ENCODE data around the gene POLR2M.

Gene POLR2M

DNA sequence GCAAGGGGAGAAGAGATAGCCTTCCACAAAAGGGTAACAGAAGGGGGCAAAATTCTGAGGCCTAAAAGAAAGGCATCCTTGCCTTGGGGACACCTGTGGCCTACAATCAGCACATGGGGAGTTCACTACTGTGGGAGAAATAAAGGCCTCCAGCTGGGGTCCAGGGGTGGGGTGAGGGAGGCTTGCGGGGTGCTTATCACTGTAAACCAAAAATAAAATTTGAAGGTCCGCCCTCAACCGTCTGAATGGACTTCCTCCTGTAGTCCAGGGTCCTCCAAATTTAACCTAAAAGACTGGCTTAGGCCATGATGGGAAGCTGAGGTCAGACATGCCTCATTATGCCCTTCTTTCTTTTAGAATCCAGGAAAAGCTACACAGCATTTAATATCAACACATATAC lies 2.1 kb upstream of the POLR2M start:
- no peak for FAIRE-seq
- DNase-seq (ENCODE audit: insufficient read length, low spot score): no peak
- no peak for TF ChIP-seq POLR2A (IDR thresholded peaks at IDR 0.05; ENCODE audit: low read depth, low read length)
- no peak for TF ChIP-seq PAX5 (IDR thresholded peaks at IDR 0.05; ENCODE audit: insufficient read depth, low read length, severe bottlenecking)
- no peak for TF ChIP-seq SPI1 (IDR thresholded peaks at IDR 0.05; ENCODE audit: low read depth, low read length)
- no peak for TF ChIP-seq POLR2AphosphoS5 (IDR thresholded peaks at IDR 0.05; ENCODE audit: low read depth, low read length)
- TF ChIP-seq POU2F2 (IDR thresholded peaks at IDR 0.05; ENCODE audit: low read depth, low read length): no peak
- TF ChIP-seq TAF1 (IDR thresholded peaks at IDR 0.05; ENCODE audit: low read depth, low read length): no peak

DNA sequence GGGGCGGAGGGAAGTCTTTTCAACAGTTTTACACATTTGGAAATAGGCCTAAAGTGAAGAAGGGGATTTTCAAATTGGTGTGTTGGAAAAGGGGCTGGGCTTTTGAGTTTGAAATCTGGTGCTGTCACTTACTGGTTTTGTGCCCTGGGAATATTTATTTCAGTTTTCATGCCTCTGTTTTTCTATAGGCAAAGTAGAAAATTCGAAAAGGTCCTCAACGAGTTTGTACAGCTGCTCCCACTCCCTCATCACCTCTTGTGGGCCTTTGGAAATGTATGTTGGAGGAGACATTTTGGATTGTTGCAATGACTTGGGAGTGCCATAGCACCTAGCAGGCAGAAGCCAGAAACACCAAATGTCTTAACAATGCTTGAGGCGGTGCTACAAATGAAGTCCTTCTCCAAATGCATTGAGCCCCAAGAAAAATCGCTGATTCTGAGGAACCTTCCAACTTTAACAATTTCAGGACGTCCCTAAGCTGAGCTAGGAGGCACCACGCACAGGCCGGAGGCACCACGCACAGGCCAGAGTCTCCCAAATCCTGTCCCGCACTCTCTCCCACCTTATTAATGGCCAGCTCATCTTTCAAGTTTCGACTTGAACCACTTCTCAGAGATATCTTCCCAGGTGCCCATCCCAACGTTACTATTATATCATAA lies 639 bp upstream of the POLR2M start:
- DNase-seq (ENCODE audit: insufficient read length, low spot score) (no peak), FAIRE-seq (no peak)
- TF ChIP-seq PAX5 (IDR thresholded peaks at IDR 0.05; ENCODE audit: insufficient read depth, low read length, severe bottlenecking): no peak
- no peak for TF ChIP-seq POLR2A (IDR thresholded peaks at IDR 0.05; ENCODE audit: low read depth, low read length)
- TF ChIP-seq TAF1 (IDR thresholded peaks at IDR 0.05; ENCODE audit: low read depth, low read length): no peak
- TF ChIP-seq SPI1 (IDR thresholded peaks at IDR 0.05; ENCODE audit: low read depth, low read length): no peak
- TF ChIP-seq POU2F2 (IDR thresholded peaks at IDR 0.05; ENCODE audit: low read depth, low read length): no peak
- TF ChIP-seq POLR2AphosphoS5 (IDR thresholded peaks at IDR 0.05; ENCODE audit: low read depth, low read length): no peak

DNA sequence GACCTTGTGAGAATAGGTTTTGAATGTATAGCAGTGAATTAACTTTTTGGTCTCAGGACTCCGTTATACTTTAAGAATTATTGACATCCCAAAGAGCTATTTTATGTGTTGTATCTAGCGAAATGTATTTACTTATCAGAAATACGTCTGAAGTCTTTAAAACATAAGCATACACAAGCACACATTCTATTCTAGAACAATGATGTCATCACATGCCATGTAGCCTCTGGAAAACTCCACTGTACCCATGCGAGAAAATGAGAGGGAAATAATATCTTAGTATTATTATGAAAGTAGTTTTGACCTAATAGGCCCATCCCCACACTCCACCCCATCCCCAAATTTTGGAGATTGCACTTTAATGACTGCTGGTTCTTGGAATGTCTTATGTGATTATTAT lies 1.5 kb downstream of the POLR2M start:
- TF ChIP-seq SPI1 (IDR thresholded peaks at IDR 0.05; ENCODE audit: low read depth, low read length): no peak
- no peak for FAIRE-seq
- DNase-seq (ENCODE audit: insufficient read length, low spot score): no peak

DNA sequence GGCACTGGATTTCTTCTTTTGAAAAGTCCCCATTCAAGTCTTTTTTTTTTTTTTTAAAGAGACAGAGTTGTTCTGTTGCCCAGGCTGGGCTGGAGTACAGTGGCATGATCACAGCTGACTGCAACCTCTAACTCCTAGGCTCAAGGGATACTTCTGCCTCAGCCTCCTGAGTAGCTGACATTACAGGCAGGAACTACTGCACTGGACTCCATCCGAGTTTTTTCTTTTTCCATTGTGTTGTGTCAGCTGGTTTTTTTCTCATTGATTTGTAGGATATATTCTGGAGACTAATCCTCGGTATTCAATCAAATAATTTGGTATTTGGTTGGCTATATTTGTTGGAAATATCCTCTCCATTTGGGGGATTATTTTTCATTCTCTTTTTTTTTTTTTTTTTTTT lies 11.8 kb downstream of the POLR2M start:
- TF ChIP-seq TAF1 (IDR thresholded peaks at IDR 0.05; ENCODE audit: low read depth, low read length): no peak
- TF ChIP-seq POU2F2 (IDR thresholded peaks at IDR 0.05; ENCODE audit: low read depth, low read length): no peak
- TF ChIP-seq SPI1 (IDR thresholded peaks at IDR 0.05; ENCODE audit: low read depth, low read length): no peak
- no peak for TF ChIP-seq POLR2A (IDR thresholded peaks at IDR 0.05; ENCODE audit: low read depth, low read length)
- no peak for DNase-seq (ENCODE audit: insufficient read length, low spot score)
- no peak for FAIRE-seq

DNA sequence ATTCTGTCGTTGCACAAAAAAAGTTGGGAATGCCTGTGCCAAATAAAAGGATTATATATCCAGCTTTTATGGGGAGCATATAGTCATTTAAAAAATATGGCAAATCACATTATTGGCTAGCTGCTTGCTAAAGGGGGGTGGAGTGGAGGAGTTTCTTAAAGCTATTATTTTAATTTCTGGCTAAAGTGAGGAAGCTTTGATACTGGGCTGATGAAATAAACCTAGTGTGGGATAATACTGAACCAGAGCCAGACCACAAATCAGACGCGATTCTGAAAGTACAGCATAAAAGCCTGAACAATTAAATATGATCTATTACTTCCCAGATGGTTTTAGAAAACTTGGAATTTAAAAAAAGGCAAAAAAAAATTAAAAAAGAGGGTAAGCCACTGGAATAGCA lies 14.4 kb downstream of the POLR2M start:
- DNase-seq (ENCODE audit: insufficient read length, low spot score) (no peak), FAIRE-seq (no peak)
- TF ChIP-seq SPI1 (IDR thresholded peaks at IDR 0.05; ENCODE audit: low read depth, low read length): no peak
- TF ChIP-seq TAF1 (IDR thresholded peaks at IDR 0.05; ENCODE audit: low read depth, low read length): no peak
- no peak for TF ChIP-seq POU2F2 (IDR thresholded peaks at IDR 0.05; ENCODE audit: low read depth, low read length)

DNA sequence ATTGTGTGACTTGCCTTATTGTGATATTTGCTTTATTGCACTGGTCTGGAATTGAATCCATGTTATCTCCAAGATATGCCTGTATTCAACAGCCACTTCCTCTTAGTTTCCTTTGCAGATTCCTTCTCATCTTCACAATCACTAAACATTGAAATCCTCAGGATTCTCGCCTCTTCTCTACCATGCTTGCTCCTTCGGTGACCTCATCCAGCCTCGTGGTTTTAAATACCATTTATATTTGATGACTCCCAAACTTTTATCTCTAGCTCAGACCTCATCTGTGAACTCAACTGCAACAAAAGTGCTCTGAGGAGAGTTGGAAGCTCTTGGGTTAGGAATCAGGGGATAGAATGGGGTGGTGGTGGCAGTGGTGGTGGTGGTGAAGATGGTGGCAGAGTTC lies 19.9 kb downstream of the POLR2M start:
- TF ChIP-seq TAF1 (IDR thresholded peaks at IDR 0.05; ENCODE audit: low read depth, low read length) (no peak), POU2F2 (IDR thresholded peaks at IDR 0.05; ENCODE audit: low read depth, low read length) (no peak), POLR2AphosphoS5 (IDR thresholded peaks at IDR 0.05; ENCODE audit: low read depth, low read length) (no peak), PAX5 (IDR thresholded peaks at IDR 0.05; ENCODE audit: insufficient read depth, low read length, severe bottlenecking) (no peak), SPI1 (IDR thresholded peaks at IDR 0.05; ENCODE audit: low read depth, low read length) (no peak), POLR2A (IDR thresholded peaks at IDR 0.05; ENCODE audit: low read depth, low read length) (no peak)
- no peak for FAIRE-seq
- DNase-seq (ENCODE audit: insufficient read length, low spot score): no peak

DNA sequence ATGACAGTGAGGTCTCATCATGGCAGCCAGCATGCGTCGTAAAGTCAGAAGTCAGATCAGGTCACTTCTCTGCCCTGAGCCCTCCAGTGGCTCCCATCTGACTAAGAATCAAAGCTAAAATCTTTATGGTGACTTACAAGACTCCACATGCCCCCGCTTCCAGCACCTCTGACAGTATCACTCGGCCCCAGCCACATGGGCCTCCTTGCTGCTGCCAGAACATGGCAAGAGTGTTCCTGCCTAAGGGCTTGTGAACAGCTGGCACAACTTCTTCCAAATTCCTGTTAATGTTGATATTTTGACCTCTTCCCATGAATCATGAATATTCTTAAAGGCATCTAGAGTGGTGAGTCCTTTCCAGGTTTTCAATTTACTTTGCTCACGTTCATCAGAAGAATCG lies 20.5 kb downstream of the POLR2M start:
- DNase-seq (ENCODE audit: insufficient read length, low spot score) (no peak), FAIRE-seq (no peak)

DNA sequence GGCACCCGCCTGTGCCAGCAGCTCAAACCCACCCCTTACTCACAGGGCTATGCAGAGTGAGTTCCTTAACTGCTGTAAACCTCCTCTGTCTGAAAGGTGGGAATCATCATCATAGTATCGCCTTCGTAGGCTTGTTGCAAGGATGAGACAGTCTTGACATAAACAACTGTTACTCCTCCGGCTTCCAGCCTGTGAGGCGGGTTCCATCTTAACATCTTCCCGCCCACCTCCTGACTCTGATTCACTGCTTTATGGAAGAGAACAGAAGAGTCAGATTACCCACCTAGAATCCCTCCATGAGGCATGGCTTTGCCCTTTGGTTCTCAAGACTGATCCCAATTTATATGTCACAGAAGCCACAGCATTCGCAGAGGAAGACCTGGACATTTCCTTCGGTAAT lies 21.9 kb downstream of the POLR2M start:
- DNase-seq (ENCODE audit: insufficient read length, low spot score) (no peak), FAIRE-seq (no peak)
- TF ChIP-seq POLR2A (IDR thresholded peaks at IDR 0.05; ENCODE audit: low read depth, low read length): no peak

More for the DNA sequence above, 20.5 kb downstream of the POLR2M start:
- no peak for TF ChIP-seq POU2F2 (IDR thresholded peaks at IDR 0.05; ENCODE audit: low read depth, low read length)
- no peak for TF ChIP-seq PAX5 (IDR thresholded peaks at IDR 0.05; ENCODE audit: insufficient read depth, low read length, severe bottlenecking)
- TF ChIP-seq SPI1 (IDR thresholded peaks at IDR 0.05; ENCODE audit: low read depth, low read length): no peak
- no peak for TF ChIP-seq POLR2A (IDR thresholded peaks at IDR 0.05; ENCODE audit: low read depth, low read length)

DNA sequence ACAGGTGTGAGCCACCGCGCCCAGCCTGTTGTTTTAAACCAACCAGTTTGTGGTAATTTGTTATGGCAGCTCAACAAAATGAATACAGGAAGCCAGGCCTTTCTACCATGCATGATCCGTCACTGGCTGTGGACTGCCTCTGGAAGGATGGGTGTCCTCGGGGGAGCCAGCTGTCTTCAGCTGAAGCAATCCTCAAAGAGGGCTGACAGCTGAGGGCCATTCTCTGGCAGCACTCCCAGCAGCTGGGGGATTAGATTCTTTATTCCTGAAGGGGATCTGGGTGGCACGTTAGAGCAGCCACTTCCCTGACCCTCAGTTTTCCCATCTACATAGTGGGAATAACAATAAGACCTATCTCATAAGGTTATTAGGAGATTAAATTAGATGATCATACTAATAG lies 24.4 kb downstream of the POLR2M start:
- TF ChIP-seq POU2F2 (IDR thresholded peaks at IDR 0.05; ENCODE audit: low read depth, low read length): no peak
- TF ChIP-seq PAX5 (IDR thresholded peaks at IDR 0.05; ENCODE audit: insufficient read depth, low read length, severe bottlenecking): no peak
- TF ChIP-seq TAF1 (IDR thresholded peaks at IDR 0.05; ENCODE audit: low read depth, low read length): no peak
- no peak for TF ChIP-seq SPI1 (IDR thresholded peaks at IDR 0.05; ENCODE audit: low read depth, low read length)
- no peak for FAIRE-seq
- no peak for DNase-seq (ENCODE audit: insufficient read length, low spot score)

DNA sequence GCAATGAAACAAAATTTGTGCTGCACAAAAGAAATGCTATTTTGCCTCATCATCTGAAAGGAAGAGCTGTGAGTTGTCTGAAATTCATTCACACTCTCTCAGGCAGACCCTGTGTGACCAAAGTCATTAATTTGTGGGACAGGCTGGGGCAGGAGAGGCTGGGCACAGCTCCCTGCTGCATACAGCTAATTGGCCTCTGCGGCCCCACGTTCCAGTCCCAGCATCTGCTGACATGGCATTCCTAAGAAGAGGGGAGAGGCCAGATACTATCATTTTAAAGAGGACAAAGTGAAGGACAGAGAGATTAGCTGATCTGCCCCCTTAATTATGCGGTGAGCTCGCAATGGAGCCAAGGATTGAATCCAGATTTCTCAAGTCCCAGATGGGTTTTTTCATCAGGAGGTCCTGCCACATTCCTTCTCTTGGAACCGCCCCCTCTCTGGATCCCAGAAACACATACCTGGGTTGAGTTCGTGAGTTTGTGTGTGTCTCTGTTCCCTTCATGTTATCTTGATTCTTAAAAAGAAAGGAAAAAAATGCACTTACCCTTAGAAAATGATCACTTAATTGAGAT lies 25.1 kb downstream of the POLR2M start:
- FAIRE-seq (no peak), DNase-seq (ENCODE audit: insufficient read length, low spot score) (no peak)

More for the DNA sequence above, 25.1 kb downstream of the POLR2M start:
- TF ChIP-seq POLR2A (IDR thresholded peaks at IDR 0.05; ENCODE audit: low read depth, low read length) (no peak), POU2F2 (IDR thresholded peaks at IDR 0.05; ENCODE audit: low read depth, low read length) (no peak)

Data from GM12891 (cell line).